IPS-20b (cell line): Measurements from ENCODE around the gene THAP11.
"Not testable (repeated sequence)": the region's sequence is repeated elsewhere in the genome, so short reads cannot be mapped to it uniquely, and the experiment has no call there.

Experiments used
- H3K27ac ChIP-seq: one replicate; pipeline ENCODE4 v1.5.1; 2013; ENCODE audit warnings: low read length
- H3K27me3 ChIP-seq: 2 replicates; pipeline ENCODE4 v1.6.1; 2013; ENCODE audit warnings: mild to moderate bottlenecking, low read length, inconsistent platforms; ENCODE audit not compliant: insufficient read depth
- H3K36me3 ChIP-seq: 2 replicates; pipeline ENCODE4 v1.6.1; 2013; ENCODE audit warnings: low read depth, mild to moderate bottlenecking, inconsistent platforms, low read length, moderate library complexity; ENCODE audit not compliant: insufficient read depth
- H3K4me1 ChIP-seq: 2 replicates; pipeline ENCODE4 v1.6.1; 2013; ENCODE audit warnings: mild to moderate bottlenecking, control low read depth, inconsistent platforms, low read length, moderate library complexity; ENCODE audit not compliant: insufficient read depth
- H3K4me3 ChIP-seq: 2 replicates; pipeline ENCODE4 v1.5.1; 2013; ENCODE audit warnings: mild to moderate bottlenecking, low read length, inconsistent platforms
- H3K9ac ChIP-seq: 2 replicates; pipeline ENCODE4 v1.6.1; 2013; ENCODE audit warnings: low read depth, mild to moderate bottlenecking, inconsistent platforms, low read length, moderate library complexity
- H3K9me3 ChIP-seq: 2 replicates; pipeline ENCODE4 v1.6.1; 2013; ENCODE audit warnings: mild to moderate bottlenecking, low read depth, low read length, inconsistent platforms; ENCODE audit not compliant: insufficient read depth

The THAP11 gene

DNA sequence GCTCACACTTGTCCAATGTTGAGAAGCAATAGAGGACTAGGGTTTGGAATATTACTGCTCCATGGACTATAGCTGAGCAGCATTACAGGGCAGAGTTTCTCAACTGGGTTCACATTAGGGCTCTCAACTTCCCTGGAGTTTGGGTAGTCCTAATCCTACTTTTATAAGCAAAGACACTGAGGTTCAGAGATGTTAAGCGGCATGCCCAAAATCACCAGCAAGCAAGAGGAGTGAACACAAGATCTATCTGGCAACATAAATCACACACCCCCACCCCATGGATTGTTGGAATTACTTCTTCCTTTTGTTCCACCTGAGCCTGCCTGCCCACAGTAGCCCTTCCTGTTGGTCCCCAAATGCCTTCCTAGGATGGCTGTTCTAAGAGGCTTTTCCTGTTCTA lies 30.2 kb upstream of the THAP11 start:
- Histone ChIP-seq H3K36me3 (no peaks in the 10 kb centered on the region), H3K4me1 (0 out of 2 replicates have a peak, but pooled peaks cover 4% of the 10 kb centered on the region), H3K9me3 (no peaks in the 10 kb centered on the region), H3K27ac (no peak overlapping the region), H3K27me3 (no peaks in the 10 kb centered on the region), H3K4me3 (no peak overlapping the region), H3K9ac (no peak overlapping the region)

DNA sequence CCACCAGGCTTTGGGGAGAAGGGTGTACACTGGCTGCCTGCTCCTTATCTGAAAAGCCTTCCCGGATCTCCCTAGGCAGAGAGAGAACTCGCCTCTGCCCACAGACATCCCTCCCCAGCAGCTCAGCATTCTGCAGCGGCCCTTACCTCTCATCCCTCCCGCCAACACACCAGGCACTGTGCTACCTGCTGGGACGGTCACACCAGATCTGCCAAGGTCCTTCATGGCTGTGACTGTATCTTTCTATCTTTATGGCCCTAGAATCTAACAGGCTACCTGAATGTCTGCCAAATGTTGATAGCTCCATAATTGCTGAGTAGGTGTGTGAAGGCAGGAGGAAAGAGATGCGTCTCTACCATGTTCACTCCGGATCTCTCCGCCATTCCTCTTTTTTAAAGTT lies 27.6 kb upstream of the THAP11 start:
- H3K9me3 ChIP-seq = no peaks in the 10 kb centered on the region
- no peaks in the 10 kb centered on the region for H3K27me3 ChIP-seq
- H3K36me3 ChIP-seq = no peaks in the 10 kb centered on the region
- H3K4me3 ChIP-seq = no peak overlapping the region
- no peak overlapping the region for H3K27ac ChIP-seq
- H3K9ac ChIP-seq = no peak overlapping the region
- H3K4me1 ChIP-seq = no peaks in the 10 kb centered on the region

DNA sequence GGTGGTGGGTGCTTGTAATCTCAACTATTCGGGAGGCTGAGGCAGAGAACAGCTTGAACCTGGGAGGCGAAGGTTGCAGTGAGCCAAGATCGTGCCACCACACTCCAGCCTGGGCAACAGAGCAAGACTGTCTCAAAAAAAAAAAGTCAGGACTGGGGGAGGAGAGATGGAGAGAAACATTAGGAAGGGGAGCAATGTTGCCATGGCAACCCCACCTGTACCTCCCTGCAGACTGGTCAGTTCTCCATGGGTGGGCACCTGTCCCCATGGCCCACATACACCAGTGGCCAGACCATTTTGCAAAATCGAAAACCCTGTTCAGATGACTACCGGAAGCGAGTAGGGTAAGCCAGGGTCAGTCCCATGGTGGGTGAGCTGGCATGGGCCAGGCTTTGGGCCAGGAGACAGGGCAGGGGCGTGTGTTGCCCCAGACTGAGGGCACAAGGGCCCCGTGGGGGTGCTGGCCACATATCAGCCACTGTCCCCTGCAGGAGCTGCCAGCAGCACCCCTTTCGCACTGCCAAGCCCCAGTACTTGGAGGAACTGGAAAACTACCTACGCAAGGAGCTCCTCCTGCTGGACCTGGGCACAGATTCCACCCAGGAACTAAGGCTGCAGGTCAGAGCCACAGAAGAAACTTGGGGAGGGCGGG lies 21.4 kb upstream of the THAP11 start:
- Histone ChIP-seq H3K36me3 (no peaks in the 10 kb centered on the region), H3K9ac (no peak overlapping the region), H3K27me3 (no peaks in the 10 kb centered on the region), H3K4me3 (no peak overlapping the region), H3K4me1 (no peaks in the 10 kb centered on the region), H3K27ac (no peak overlapping the region), H3K9me3 (no peaks in the 10 kb centered on the region)

DNA sequence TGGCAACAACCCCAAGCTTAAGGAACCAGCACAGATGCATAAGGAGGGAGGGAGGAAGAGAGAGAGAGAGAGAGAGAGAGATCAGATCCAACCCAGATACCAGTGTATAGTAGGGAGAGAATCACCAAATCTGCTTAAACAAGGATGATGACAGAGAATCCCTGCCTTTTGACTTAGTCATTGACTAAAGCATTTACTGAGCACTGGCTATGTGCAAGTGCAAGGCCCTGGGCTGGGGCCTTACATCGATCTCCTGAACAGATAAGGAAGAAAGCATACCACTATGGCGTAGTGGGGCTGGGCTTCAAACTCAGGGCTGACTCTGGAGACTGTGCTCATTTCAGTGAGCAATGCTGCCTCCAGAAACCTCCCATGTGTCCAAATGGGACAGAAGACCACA lies 19.6 kb upstream of the THAP11 start:
- Histone ChIP-seq H3K9ac (no peak overlapping the region), H3K27me3 (no peaks in the 10 kb centered on the region), H3K36me3 (peaks cover 15% of the 10 kb centered on the region), H3K4me1 (no peaks in the 10 kb centered on the region), H3K4me3 (no peak overlapping the region), H3K27ac (no peak overlapping the region), H3K9me3 (no peaks in the 10 kb centered on the region)

DNA sequence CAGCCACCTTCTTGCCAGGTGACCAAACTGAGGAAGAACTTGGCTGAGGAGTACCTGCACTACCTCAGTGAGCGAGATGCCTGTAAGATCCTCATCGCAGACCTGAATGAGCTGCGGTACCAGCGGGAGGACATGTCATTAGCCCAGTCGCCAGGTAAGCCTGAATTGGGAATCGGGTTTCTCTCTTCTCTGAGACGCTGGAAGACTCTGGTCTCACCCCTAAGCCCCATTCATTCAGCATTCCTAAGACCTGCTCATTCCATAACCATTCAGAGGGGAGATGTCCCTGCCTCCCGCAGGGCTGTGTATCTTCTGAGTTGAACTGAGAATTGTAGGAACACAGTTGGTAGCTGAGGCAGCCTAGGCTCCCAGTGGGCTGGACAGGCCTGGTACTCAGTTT lies 17.0 kb upstream of the THAP11 start:
- Histone ChIP-seq H3K9me3 (no peaks in the 10 kb centered on the region), H3K36me3 (peaks cover 40% of the 10 kb centered on the region), H3K27ac (no peak overlapping the region), H3K4me1 (no peaks in the 10 kb centered on the region), H3K4me3 (no peak overlapping the region), H3K27me3 (no peaks in the 10 kb centered on the region), H3K9ac (no peak overlapping the region)

- no peak overlapping the region for H3K27ac ChIP-seq
- no peaks in the 10 kb centered on the region for H3K4me1 ChIP-seq
- H3K9ac ChIP-seq = no peak overlapping the region
- H3K9me3 ChIP-seq = no peaks in the 10 kb centered on the region
- no peak overlapping the region for H3K4me3 ChIP-seq
- no peaks in the 10 kb centered on the region for H3K27me3 ChIP-seq
- H3K36me3 ChIP-seq = peaks cover 48% of the 10 kb centered on the region
Observed at GRCh38 chr16:67825906-67826305, 16.2 kb upstream of the THAP11 start.

DNA sequence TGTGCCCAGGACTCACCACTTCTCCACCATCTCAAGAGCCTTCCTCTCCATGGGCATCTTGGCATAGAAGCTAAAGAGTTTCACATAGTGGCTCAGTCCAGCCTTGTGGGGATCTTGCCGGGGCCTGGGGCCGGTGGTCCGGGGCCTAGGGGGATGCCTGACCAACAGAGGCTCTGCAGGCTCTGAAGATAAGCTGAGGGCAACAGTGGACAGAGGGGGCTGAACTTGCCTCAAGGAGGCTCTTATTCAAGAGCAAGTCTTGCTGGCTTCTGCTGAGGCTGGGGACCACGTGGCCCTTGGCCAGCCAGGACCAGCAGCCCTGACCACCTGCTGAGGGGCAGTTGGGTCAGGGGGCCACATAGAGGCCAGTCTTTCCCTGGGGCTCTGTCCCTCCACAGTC lies 13.5 kb upstream of the THAP11 start:
- H3K27me3 ChIP-seq = no peaks in the 10 kb centered on the region
- H3K9ac ChIP-seq = no peak overlapping the region
- H3K27ac ChIP-seq = no peak overlapping the region
- peaks cover 62% of the 10 kb centered on the region for H3K36me3 ChIP-seq
- H3K9me3 ChIP-seq = no peaks in the 10 kb centered on the region
- H3K4me1 ChIP-seq = no peaks in the 10 kb centered on the region
- H3K4me3 ChIP-seq = no peak overlapping the region

GRCh38 chr16:67833030-67833414 lies 9.1 kb upstream of the THAP11 start:
- Histone ChIP-seq H3K36me3 (peaks cover 43% of the 10 kb centered on the region), H3K4me3 (peak overlapping the region; percentile 67), H3K27ac (no peak overlapping the region)

GRCh38 chr16:67833415-67834241 lies 8.5 kb upstream of the THAP11 start:
- Histone ChIP-seq H3K9ac (peak overlapping the region; percentile 86), H3K27ac (no peak overlapping the region)

More at GRCh38 chr16:67833030-67833414, 9.1 kb upstream of the THAP11 start:
- Histone ChIP-seq H3K27me3 (no peaks in the 10 kb centered on the region), H3K9me3 (no peaks in the 10 kb centered on the region), H3K9ac (peak overlapping the region; percentile 86), H3K4me1 (peaks cover 3% of the 10 kb centered on the region; the same call in 1 of the 2 replicates)

GRCh38 chr16:67834242-67834614 lies 7.9 kb upstream of the THAP11 start:
- Histone ChIP-seq H3K27me3 (no peaks in the 10 kb centered on the region), H3K4me3 (peak overlapping the region; percentile 67), H3K9ac (peak overlapping the region; percentile 86; the same call in 1 of the 2 replicates), H3K36me3 (peaks cover 32% of the 10 kb centered on the region), H3K27ac (no peak overlapping the region), H3K9me3 (no peaks in the 10 kb centered on the region), H3K4me1 (peaks cover 3% of the 10 kb centered on the region; the same call in 1 of the 2 replicates)

More at GRCh38 chr16:67833415-67834241, 8.5 kb upstream of the THAP11 start:
- H3K4me1 ChIP-seq = peaks cover 3% of the 10 kb centered on the region; the same call in 1 of the 2 replicates
- H3K27me3 ChIP-seq = no peaks in the 10 kb centered on the region
- no peaks in the 10 kb centered on the region for H3K9me3 ChIP-seq
- peak overlapping the region; percentile 67 for H3K4me3 ChIP-seq
- H3K36me3 ChIP-seq = peaks cover 37% of the 10 kb centered on the region

- not testable (repeated sequence) for H3K27me3 ChIP-seq, H3K27ac ChIP-seq, H3K4me3 ChIP-seq, H3K36me3 ChIP-seq, H3K4me1 ChIP-seq, H3K9me3 ChIP-seq, H3K9ac ChIP-seq
Observed at GRCh38 chr16:67837190-67837589, 4.9 kb upstream of the THAP11 start.

DNA sequence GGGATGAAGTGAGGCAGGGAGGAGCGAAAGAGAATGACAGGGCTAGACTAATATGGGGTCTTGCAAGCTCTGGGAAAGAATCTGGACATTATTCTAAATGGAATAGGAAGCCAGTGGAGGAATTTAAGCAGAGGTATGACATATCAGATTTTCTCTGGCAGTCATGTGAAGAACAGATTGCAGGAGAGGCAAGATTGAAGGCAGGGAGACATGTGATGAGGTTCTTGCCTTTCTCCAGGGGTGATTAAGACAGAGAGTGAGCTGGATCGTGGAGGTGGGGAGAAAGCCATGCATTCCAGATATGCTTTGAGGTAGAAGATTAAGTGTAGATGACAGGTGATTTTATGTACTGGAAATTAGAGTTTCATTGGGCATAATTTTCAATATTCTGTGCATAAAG lies 4.3 kb upstream of the THAP11 start:
- H3K9me3 ChIP-seq = no peaks in the 10 kb centered on the region
- no peak overlapping the region for H3K27ac ChIP-seq
- peaks cover 8% of the 10 kb centered on the region; the same call in 1 of the 2 replicates for H3K4me1 ChIP-seq
- no peak overlapping the region for H3K4me3 ChIP-seq
- H3K36me3 ChIP-seq = no peaks in the 10 kb centered on the region
- no peak overlapping the region for H3K9ac ChIP-seq
- no peaks in the 10 kb centered on the region for H3K27me3 ChIP-seq
